Measurements from ENCODE around the gene GPX1. TPM values are rescaled to one million over a fixed set of nuclear protein-coding genes. Genes with fewer than 3 reads are reported as not detected.
A peak's percentile ranks its signal among the peaks of the same experiment; 100 is the strongest.
"Not testable (repeated sequence)": the region's sequence is repeated elsewhere in the genome, so short reads cannot be mapped to it uniquely, and the experiment has no call there.

GPX1 gene
- total and polyA plus RNA-seq, 4 donors: 87.0 to 412 (median 219) TPM

- no peak overlapping the region for H3K9ac ChIP-seq (ENCODE audit: low read depth in 1 of 2, low read length in 2 of 2)
- peaks cover 0 to 3% (median 1%) of the 10 kb centered on the region in 4 donors for H3K36me3 ChIP-seq (ENCODE audit: control insufficient read depth in 4 of 4, insufficient read depth in 3 of 4, low read depth in 1 of 4, low read length in 3 of 4)
- TF ChIP-seq NR2F2 (IDR thresholded peaks at IDR 0.05): peak; percentile 84
- no peak for TF ChIP-seq REST (IDR thresholded peaks at IDR 0.05)
- DNase-seq (ENCODE audit: low spot score): no peak
- 74% methylated on average over 17 of the region's 17 CpGs for WGBS
- H3K4me3 ChIP-seq (ENCODE audit: low read depth in 1 of 3, low read length in 3 of 3): no peak overlapping the region
- peaks cover 5 to 33% (median 18%) of the 10 kb centered on the region in 4 donors for H3K4me1 ChIP-seq (ENCODE audit: control insufficient read depth in 4 of 4, insufficient read depth in 4 of 4, low read length in 3 of 4)
- no peaks in the 10 kb centered on the region for H3K27me3 ChIP-seq (ENCODE audit: control insufficient read depth in 4 of 4, insufficient read depth in 4 of 4, low read length in 3 of 4)
- no peaks in the 10 kb centered on the region for H3K9me3 ChIP-seq (ENCODE audit: control insufficient read depth in 4 of 4, low read length in 3 of 4)
- H3K27ac ChIP-seq (ENCODE audit: low read depth in 1 of 2, low read length in 2 of 2): peak overlapping the region in 1 of 2 donors; percentile 5
These were observed 48.7 kb upstream of the GPX1 start for GRCh38 chr3:49406571-49407565.

GRCh38 chr3:49405570-49405969 lies 47.4 kb upstream of the GPX1 start:
- not testable (repeated sequence) for H3K36me3 ChIP-seq (ENCODE audit: control insufficient read depth in 4 of 4, insufficient read depth in 3 of 4, low read depth in 1 of 4, low read length in 3 of 4); H3K4me3 ChIP-seq (ENCODE audit: low read depth in 1 of 3, low read length in 3 of 3); H3K27ac ChIP-seq (ENCODE audit: low read depth in 1 of 2, low read length in 2 of 2); H3K9me3 ChIP-seq (ENCODE audit: control insufficient read depth in 4 of 4, low read length in 3 of 4); H3K9ac ChIP-seq (ENCODE audit: low read depth in 1 of 2, low read length in 2 of 2); H3K27me3 ChIP-seq (ENCODE audit: control insufficient read depth in 4 of 4, insufficient read depth in 4 of 4, low read length in 3 of 4); DNase-seq (ENCODE audit: low spot score)
- H3K4me1 ChIP-seq (ENCODE audit: control insufficient read depth in 4 of 4, insufficient read depth in 4 of 4, low read length in 3 of 4): peaks cover 5 to 31% (median 17%) of the 10 kb centered on the region in 4 donors
- 76% methylated on average over 9 of the region's 9 CpGs for WGBS

GRCh38 chr3:49403891-49404290 lies 45.7 kb upstream of the GPX1 start:
- 93% methylated on average over 5 of the region's 5 CpGs for whole genome bisulfite sequencing
- Histone ChIP-seq H3K9me3 (ENCODE audit: control insufficient read depth in 4 of 4, low read length in 3 of 4) (no peaks in the 10 kb centered on the region), H3K36me3 (ENCODE audit: control insufficient read depth in 4 of 4, insufficient read depth in 3 of 4, low read depth in 1 of 4, low read length in 3 of 4) (peaks cover 0 to 6% (median 1%) of the 10 kb centered on the region in 4 donors), H3K27me3 (ENCODE audit: control insufficient read depth in 4 of 4, insufficient read depth in 4 of 4, low read length in 3 of 4) (no peaks in the 10 kb centered on the region), H3K9ac (ENCODE audit: low read depth in 1 of 2, low read length in 2 of 2) (no peak overlapping the region), H3K4me1 (ENCODE audit: control insufficient read depth in 4 of 4, insufficient read depth in 4 of 4, low read length in 3 of 4) (peaks cover 0 to 20% (median 7%) of the 10 kb centered on the region in 4 donors), H3K4me3 (ENCODE audit: low read depth in 1 of 3, low read length in 3 of 3) (no peak overlapping the region), H3K27ac (ENCODE audit: low read depth in 1 of 2, low read length in 2 of 2) (no peak overlapping the region)
- TF ChIP-seq ATF3 (IDR thresholded peaks at IDR 0.05) (no peak), JUND (IDR thresholded peaks at IDR 0.05) (no peak), RXRA (IDR thresholded peaks at IDR 0.05) (no peak), RAD21 (IDR thresholded peaks at IDR 0.05) (no peak), REST (IDR thresholded peaks at IDR 0.05) (no peak), HNF4A (conservative IDR thresholded peaks at IDR 0.05) (no peak), ZBTB33 (IDR thresholded peaks at IDR 0.05) (no peak)
- no peak for DNase-seq (ENCODE audit: low spot score)
